Mesothelial cell of epicardium (in vitro differentiated cells): ENCODE results near the gene RIPOR3. TPM values are rescaled to one million over a fixed set of nuclear protein-coding genes. Genes with fewer than 3 reads are reported as not detected.
A peak's percentile ranks its signal among the peaks of the same experiment; 100 is the strongest.

Experiments
- DNase-seq, 2 experiments: peaks; one replicate each; pipeline ENCODE4 v3.0.0; 2021; ENCODE audit warnings: low spot score in 2 of 2; ENCODE audit not compliant: unreplicated experiment in 2 of 2
- H3K27ac Mint-ChIP-seq: 2 replicates; pipeline ENCODE4 v1.8.0; 2021; ENCODE audit warnings: mixed read lengths
- H3K27me3 Mint-ChIP-seq: 2 replicates; pipeline ENCODE4 v1.8.0; 2021; ENCODE audit warnings: low read depth, mixed read lengths
- H3K36me3 Mint-ChIP-seq: 2 replicates; pipeline ENCODE4 v1.8.0; 2021; ENCODE audit warnings: mixed read lengths
- H3K4me1 Mint-ChIP-seq: 2 replicates; pipeline ENCODE4 v1.8.0; 2021; ENCODE audit warnings: mixed read lengths
- H3K4me3 Mint-ChIP-seq: 2 replicates; pipeline ENCODE4 v1.8.0; 2021; ENCODE audit warnings: mild to moderate bottlenecking, moderate library complexity, mixed read lengths
- H3K9me3 Mint-ChIP-seq: 2 replicates; pipeline ENCODE4 v1.8.0; 2021; ENCODE audit warnings: mixed read lengths
- CTCF ChIP-seq: fragments of 200-600 bp; sonication (generic); IDR thresholded peaks from one replicate; pipeline ENCODE4 v1.5.0; 2021; ENCODE audit warnings: antibody characterized with exemption; ENCODE audit not compliant: unreplicated experiment
- total RNA-seq: library from RNA; stranded (reverse); gene quantifications from 3 replicates; pipeline ENCODE4 v1.2.1, GENCODE V29; 2021

Gene RIPOR3
- 18.8 to 20.0 TPM (median 19.2 TPM) in 3 replicates for total RNA-seq

GRCh38 chr20:50690650-50691572, at the start of gene RIPOR3:
Gene RIPOR3 (minus strand): TSS chr20:50691542. CDS start chr20:50691128, 414 bp downstream.
- H3K27ac Mint-ChIP-seq = peak within 1 kb of the TSS; percentile 88

GRCh38 chr20:50737352-50737751, 46.0 kb upstream of the RIPOR3 start:
- no peak for TF ChIP-seq CTCF
- Mint-ChIP-seq H3K9me3 (no peaks in the 10 kb centered on the region), H3K4me1 (peaks cover 73% of the 10 kb centered on the region), H3K4me3 (peak overlapping the region; percentile 28), H3K27ac (peak overlapping the region; percentile 90), H3K27me3 (peaks cover 6% of the 10 kb centered on the region), H3K36me3 (peaks cover 6% of the 10 kb centered on the region)
- no peak for DNase-seq

More at GRCh38 chr20:50690650-50691572, at the start of gene RIPOR3:
- Mint-ChIP-seq H3K9me3 (no peaks in the 10 kb centered on the region), H3K4me1 (peaks cover 48% of the 10 kb centered on the region), H3K4me3 (peak within 1 kb of the TSS; percentile 72), H3K36me3 (no peaks in the 10 kb centered on the region), H3K27me3 (peaks cover 16% of the 10 kb centered on the region)
- DNase-seq = peak in 1 of 2 experiments; percentile 48
- TF ChIP-seq CTCF = no peak

GRCh38 chr20:50735813-50736212, 44.5 kb upstream of the RIPOR3 start:
- Mint-ChIP-seq H3K27ac (peak overlapping the region; percentile 28), H3K36me3 (peaks cover 3% of the 10 kb centered on the region), H3K27me3 (peaks cover 6% of the 10 kb centered on the region), H3K4me1 (peaks cover 65% of the 10 kb centered on the region), H3K4me3 (no peak overlapping the region), H3K9me3 (no peaks in the 10 kb centered on the region)
- no peak for TF ChIP-seq CTCF
- DNase-seq = no peak

GRCh38 chr20:50734730-50735679, 43.7 kb upstream of the RIPOR3 start:
- Mint-ChIP-seq H3K4me3 (peak overlapping the region; percentile 24), H3K4me1 (peaks cover 63% of the 10 kb centered on the region), H3K9me3 (no peaks in the 10 kb centered on the region), H3K36me3 (peaks cover 2% of the 10 kb centered on the region), H3K27me3 (peaks cover 6% of the 10 kb centered on the region), H3K27ac (peak overlapping the region; percentile 79)
- TF ChIP-seq CTCF = no peak
- peak in 1 of 2 experiments; percentile 13 for DNase-seq

GRCh38 chr20:50733644-50734349, 42.5 kb upstream of the RIPOR3 start:
- Mint-ChIP-seq H3K4me3 (peak overlapping the region; percentile 87), H3K9me3 (no peaks in the 10 kb centered on the region), H3K4me1 (peaks cover 64% of the 10 kb centered on the region), H3K36me3 (no peaks in the 10 kb centered on the region), H3K27ac (peak overlapping the region; percentile 93), H3K27me3 (peaks cover 6% of the 10 kb centered on the region)
- DNase-seq = no peak
- no peak for TF ChIP-seq CTCF
